GM19023 (cell line): ENCODE measurements around the gene GID4.

Source experiments
- ATAC-seq: cut with Tn5 transposase; IDR thresholded peaks from one replicate; pipeline ENCODE4 v1.9.1; 2021; ENCODE audit warnings: mild to moderate bottlenecking, moderate library complexity; ENCODE audit not compliant: unreplicated experiment

The GID4 gene

DNA sequence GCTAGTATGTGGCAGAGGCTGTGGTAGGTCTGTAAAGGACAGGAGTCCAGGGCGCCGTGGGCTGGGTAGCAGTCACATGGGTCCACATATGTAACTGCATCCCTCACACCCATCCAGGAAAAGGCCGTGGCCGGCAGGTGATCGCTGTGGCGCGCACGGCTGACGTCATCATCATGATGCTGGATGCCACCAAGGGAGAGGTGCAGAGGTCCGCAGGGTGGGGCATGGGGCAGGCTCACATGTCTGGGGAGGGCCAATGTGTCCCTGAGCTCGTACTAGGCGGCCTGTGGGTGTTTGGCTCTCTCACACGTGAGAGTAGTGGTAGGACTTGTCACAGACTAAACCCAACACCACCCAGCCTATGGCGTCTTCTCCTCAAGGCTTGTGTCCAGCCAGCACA is 60.3 kb downstream of the GID4 start:
- no peak for ATAC-seq

DNA sequence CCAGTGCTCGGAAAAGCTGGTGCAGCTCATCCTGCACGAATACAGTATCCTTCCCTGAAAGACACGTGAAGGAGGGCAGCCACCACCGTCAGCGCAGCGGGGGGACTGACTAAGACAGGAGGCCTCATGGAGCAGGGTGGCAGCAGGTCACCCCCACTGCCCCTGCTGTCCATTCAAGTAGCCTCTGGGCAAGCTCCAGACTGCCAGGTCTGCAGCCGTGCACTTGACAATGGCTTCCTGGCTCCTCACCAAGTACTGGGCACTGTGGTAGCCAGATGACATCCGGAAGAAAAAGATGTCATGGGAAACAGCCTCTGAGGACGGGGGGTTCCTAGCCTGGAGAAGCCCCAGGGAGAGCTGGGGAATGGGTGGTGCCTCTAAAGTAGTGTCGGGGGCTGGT is 61.4 kb downstream of the GID4 start:
- ATAC-seq = no peak

- no peak for ATAC-seq
Measured at GRCh38 chr17:18101828-18102227, 62.6 kb downstream of the GID4 start.

GRCh38 chr17:18102640-18103039 is 63.4 kb downstream of the GID4 start:
- ATAC-seq = no peak

DNA sequence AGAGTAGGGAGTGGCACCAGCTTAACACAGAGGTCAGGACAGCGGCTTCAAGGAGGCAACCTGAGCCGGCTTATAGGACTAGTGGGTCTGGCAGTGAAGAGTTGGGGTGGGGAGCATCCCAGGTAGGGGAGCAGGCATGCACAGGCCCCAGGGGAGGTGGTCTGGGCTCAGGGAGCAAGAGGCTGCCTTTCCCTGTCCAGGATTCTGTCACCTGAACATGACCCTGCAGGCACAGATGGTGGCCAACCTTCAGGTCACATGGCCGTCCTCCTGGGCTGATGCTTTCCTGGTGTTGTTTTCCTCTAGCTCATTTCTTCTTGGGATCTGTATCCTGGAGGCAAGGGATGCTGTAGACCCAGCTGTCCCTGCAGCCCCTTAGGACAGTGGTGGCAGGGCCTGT is 65.8 kb downstream of the GID4 start:
- no peak for ATAC-seq

DNA sequence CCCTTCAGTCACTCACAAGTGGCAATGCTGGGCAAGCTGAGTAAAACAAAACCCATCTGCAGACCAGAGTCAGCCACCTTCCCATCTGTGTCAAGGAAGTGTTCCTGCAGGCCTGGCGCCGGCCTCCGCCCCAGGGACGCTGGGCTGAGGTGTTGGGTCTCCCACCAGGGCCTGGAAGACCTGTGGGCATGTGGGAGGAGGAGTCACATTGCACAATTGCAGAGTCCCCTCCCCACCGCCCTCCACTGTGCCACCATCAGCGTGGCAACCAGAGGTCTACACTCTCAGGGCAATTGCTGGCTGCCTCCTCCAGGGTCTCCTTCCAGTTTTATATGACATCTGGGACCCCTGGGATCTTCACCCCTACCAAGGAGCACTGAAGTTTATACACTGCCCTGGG is 66.4 kb downstream of the GID4 start:
- ATAC-seq = no peak

DNA sequence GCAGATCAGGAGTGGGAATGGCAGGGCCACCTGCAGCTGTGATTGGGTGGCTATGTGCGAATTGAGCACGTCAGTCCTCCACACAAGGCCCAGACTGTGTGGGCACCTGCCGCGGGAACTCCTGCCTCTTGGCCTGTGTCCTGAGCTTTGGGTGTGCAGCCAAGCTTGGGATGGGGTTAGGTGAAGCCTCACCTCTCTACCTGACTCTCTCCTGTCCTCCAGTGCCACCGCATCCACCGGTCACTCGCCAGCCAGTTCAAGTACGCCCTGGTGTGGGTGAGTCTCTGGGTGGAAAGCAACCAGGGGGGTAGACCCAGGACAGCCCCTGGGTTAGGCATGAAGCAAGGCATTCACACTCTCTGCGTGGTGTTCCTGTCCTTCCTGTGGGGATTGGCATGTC is 67.0 kb downstream of the GID4 start:
- ATAC-seq = no peak

DNA sequence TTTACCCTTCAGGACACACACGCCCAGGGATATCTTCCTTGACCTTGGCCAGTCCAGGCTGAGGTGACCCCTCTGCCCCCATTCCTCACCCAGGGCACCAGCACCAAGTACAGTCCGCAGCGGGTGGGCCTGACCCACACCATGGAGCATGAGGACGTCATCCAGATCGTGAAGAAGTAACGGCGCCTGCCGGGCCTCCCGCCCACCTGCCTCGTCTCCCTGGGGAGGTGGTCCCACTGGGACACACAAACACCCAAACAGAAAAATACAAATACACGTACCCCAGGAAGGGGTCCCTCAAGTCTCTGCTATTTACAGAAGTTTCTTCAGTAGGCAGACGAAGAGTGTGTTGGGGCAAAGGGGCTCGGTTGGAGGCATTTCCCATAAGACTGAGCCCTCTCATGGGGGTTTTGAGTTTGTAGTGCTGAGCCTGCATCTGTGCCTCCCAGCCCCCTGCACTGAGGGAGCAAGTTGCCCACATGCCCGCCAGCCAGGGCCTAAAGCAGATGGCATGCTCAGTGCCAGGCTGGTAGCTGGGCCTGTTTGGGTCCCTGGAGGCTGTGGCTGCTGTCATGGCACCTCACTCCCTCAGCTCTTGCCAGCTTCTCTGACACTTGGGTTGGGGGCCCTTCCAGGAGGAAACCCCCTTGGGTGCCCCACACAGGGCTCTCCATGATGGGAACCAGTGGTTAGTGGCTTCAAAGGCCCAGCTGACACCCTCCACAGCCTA is 68.0 kb downstream of the GID4 start:
- no peak for ATAC-seq

GRCh38 chr17:18107971-18108370 is 68.8 kb downstream of the GID4 start:
- no peak for ATAC-seq

GRCh38 chr17:18108401-18109312 is 69.4 kb downstream of the GID4 start, which contains the start of gene MYO15A:
Gene MYO15A, plus strand, starts transcription at chr17:18108756. Its CDS starts 10,045 bp downstream, at chr17:18118801.
- no peak for ATAC-seq

- no peak for ATAC-seq
Measured at GRCh38 chr17:18109935-18110485, 70.8 kb downstream of the GID4 start.

DNA sequence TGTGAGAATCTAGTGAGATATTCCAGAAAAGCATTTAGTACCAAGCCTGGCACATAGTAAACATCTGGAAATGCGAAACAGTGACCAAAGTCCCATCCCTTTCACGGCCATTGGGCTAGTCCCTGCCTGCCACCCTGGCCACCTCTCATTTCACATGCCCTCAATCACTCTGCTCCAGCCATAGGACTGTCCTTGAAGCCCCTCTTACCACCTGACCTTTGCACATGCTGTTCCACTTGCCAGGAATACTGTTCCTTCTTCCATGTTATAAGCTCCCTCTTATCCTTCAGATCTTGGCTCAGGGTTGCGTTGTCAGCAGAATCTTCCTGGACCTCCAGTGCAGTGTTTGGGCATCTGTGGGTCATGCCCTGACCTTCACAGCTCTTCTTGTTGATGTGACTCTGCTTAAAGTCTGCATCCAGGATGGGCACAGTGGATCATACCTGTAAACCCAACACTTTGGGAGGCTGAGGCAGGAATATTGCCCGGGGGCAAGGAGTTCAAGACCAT is 71.5 kb downstream of the GID4 start:
- ATAC-seq = no peak

DNA sequence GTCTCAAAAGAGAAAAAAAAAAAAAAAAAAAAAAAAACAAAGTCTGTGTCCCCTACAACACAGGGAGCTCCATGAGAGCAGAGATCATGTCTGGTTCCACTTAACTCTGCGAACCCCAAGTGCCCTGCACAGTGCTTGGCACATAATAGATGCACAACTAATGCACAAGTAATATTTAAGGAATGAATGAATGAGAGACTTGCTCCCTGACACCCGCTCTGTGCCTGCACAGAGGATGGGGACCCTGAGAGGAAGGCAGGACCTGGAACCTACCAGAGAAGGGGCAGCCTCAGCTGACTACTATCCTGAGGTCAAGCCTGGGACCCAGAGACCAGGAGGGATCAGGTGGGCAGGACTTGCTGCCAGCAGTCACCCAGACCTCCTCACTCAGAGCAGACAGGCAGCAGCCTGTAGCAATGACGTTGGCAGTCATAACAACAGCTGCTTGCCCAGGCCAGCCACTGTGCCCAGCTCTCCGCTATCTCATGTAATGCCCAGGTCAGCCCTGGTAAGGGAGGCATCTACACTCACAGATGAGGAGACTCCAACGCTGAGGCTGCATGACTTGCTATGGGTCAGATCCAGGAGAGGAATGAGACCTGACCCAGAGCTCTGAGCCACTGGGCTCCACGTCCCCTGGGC is 72.2 kb downstream of the GID4 start:
- ATAC-seq = no peak

GRCh38 chr17:18115517-18115916 is 76.3 kb downstream of the GID4 start:
- ATAC-seq = no peak

- ATAC-seq = no peak
Measured at GRCh38 chr17:18116078-18116477, 76.9 kb downstream of the GID4 start.

- no peak for ATAC-seq
Measured at GRCh38 chr17:18117533-18117932, 78.3 kb downstream of the GID4 start.
